Endothelial cell of umbilical vein (primary cell): ENCODE measurements around the gene MRPL38. TPM values are rescaled to one million over a fixed set of nuclear protein-coding genes. Genes with fewer than 3 reads are reported as not detected.

ENCODE experiments used
- BruUV-seq: library from RNA; stranded (reverse); fragments of 400-500 nt; replicated peaks from 2 replicates; lab custom pipeline; 2021; lab: Mats Ljungman, UMichigan
- CTCF ChIA-PET: fragments of 300-600, 350-600 bp; sonication (Branson Sonifier 250); formaldehyde crosslinking; loops from one replicate; lab custom pipeline; 2021; ENCODE audit warnings: antibody characterized with exemption, inconsistent platforms; lab: Charles Lee
- POLR2A ChIA-PET: fragments of 300-600, 350-600 bp; sonication (Branson Sonifier 250); formaldehyde crosslinking; loops from one replicate; lab custom pipeline; 2021; ENCODE audit warnings: antibody characterized with exemption, inconsistent platforms; lab: Charles Lee
- DNase-seq: peaks from one replicate; pipeline ENCODE4 v3.0.0-alpha.2; 2011; ENCODE audit warnings: low read depth, low spot score
- FAIRE-seq: peaks from 2 replicates; lab custom pipeline; 2011; peaks lifted over from hg19 to GRCh38; lab: Jason Lieb, UNC
- H2AFZ ChIP-seq: 2 replicates; pipeline ENCODE4 v1.6.0; 2012; ENCODE audit warnings: low read depth, low read length, control low read depth, inconsistent platforms
- H3K27ac ChIP-seq: 2 replicates; pipeline ENCODE4 v1.5.1; 2011; ENCODE audit warnings: low read depth, mild to moderate bottlenecking, control low read depth, low read length, moderate library complexity; ENCODE audit not compliant: insufficient read depth
- H3K27me3 ChIP-seq, 2 experiments: 2 replicates each; pipeline versions ENCODE4 v1.6.0 to v1.6.1; 2011; ENCODE audit warnings: low read length in 2 of 2, mixed read lengths in 1 of 2; ENCODE audit not compliant: control insufficient read depth in 2 of 2, insufficient read depth in 2 of 2
- H3K36me3 ChIP-seq, 2 experiments: 2 replicates in 1 of 2; 3 replicates in 1 of 2; pipeline ENCODE4 v1.5.1; 2011; ENCODE audit warnings: low read length in 2 of 2, mild to moderate bottlenecking in 1 of 2, moderate library complexity in 1 of 2; ENCODE audit not compliant: control insufficient read depth in 2 of 2, insufficient read depth in 2 of 2; ENCODE audit errors: extremely low read depth in 1 of 2
- H3K4me1 ChIP-seq: 3 replicates; pipeline ENCODE4 v1.5.1; 2011; ENCODE audit warnings: mild to moderate bottlenecking, low read length; ENCODE audit not compliant: control insufficient read depth, insufficient read depth; ENCODE audit errors: extremely low read depth
- H3K4me2 ChIP-seq: 2 replicates; pipeline ENCODE4 v1.6.1; 2011; ENCODE audit warnings: low read length, control low read depth, mixed read lengths; ENCODE audit not compliant: insufficient read depth
- H3K4me3 ChIP-seq, 3 experiments: fragments of 200-600 bp in 1 of 3; sonication (generic), shearing (Covaris generic) in 1 of 3; replicated peaks in 1 of 3; 2 replicates each; pipeline ENCODE4 v1.5.1; 2011 to 2016; ENCODE audit warnings: control low read depth in 3 of 3, low read length in 3 of 3, mild to moderate bottlenecking in 2 of 3, inconsistent platforms in 1 of 3, low read depth in 1 of 3, moderate library complexity in 1 of 3; ENCODE audit not compliant: insufficient read depth in 1 of 3
- H3K79me2 ChIP-seq: 2 replicates; pipeline ENCODE4 v1.6.0; 2012; ENCODE audit warnings: low read length, inconsistent platforms; ENCODE audit not compliant: control insufficient read depth, insufficient read depth
- H3K9ac ChIP-seq: replicated peaks from 2 replicates; pipeline ENCODE3; 2011; ENCODE audit warnings: low read length, control low read depth; ENCODE audit not compliant: insufficient read depth; ENCODE audit errors: extremely low read depth
- H3K9me1 ChIP-seq: replicated peaks from 3 replicates; pipeline ENCODE4 v1.6.0; 2011; ENCODE audit warnings: mild to moderate bottlenecking, low read length; ENCODE audit not compliant: control insufficient read depth, insufficient read depth; ENCODE audit errors: extremely low read depth
- H3K9me3 ChIP-seq: replicated peaks from 2 replicates; pipeline ENCODE4 v1.5.1; 2012; ENCODE audit warnings: low read length, inconsistent platforms; ENCODE audit not compliant: control insufficient read depth, insufficient read depth
- H4K20me1 ChIP-seq: replicated peaks from 2 replicates; pipeline ENCODE3; 2011; ENCODE audit warnings: mild to moderate bottlenecking, low read length; ENCODE audit not compliant: control insufficient read depth, insufficient read depth; ENCODE audit errors: extremely low read depth
- CTCF ChIP-seq, 2 donors: IDR thresholded peaks; 1 replicate in 1 of 2; 2 replicates in 1 of 2; pipeline ENCODE4 v1.5.1; 2011; ENCODE audit warnings: low read length in 2 of 2, mild to moderate bottlenecking in 2 of 2, moderate library complexity in 2 of 2, control low read depth in 1 of 2, inconsistent platforms in 1 of 2, low read depth in 1 of 2; ENCODE audit not compliant: insufficient read depth in 1 of 2; ENCODE audit errors: extremely low read depth in 1 of 2
- EZH2 ChIP-seq: IDR thresholded peaks from 2 replicates; pipeline ENCODE4 v1.6.1; 2012; ENCODE audit warnings: borderline replicate concordance, low read depth, mild to moderate bottlenecking, moderate library complexity, low read length, inconsistent platforms; ENCODE audit not compliant: severe bottlenecking
- FOS ChIP-seq: IDR thresholded peaks from 2 replicates; pipeline ENCODE4 v1.6.1; 2011; ENCODE audit warnings: mild to moderate bottlenecking, low read length, moderate library complexity, borderline replicate concordance; ENCODE audit not compliant: insufficient read depth
- GATA2 ChIP-seq: IDR thresholded peaks from 2 replicates; pipeline ENCODE4 v1.7.0; 2011; ENCODE audit warnings: low read depth, mild to moderate bottlenecking, moderate library complexity, mixed read lengths, low read length; ENCODE audit not compliant: insufficient read length, insufficient read depth
- JUN ChIP-seq: IDR thresholded peaks from 2 replicates; pipeline ENCODE4 v1.6.1; 2011; ENCODE audit warnings: borderline replicate concordance, low read depth; ENCODE audit not compliant: insufficient read length, insufficient read depth
- MYC ChIP-seq: IDR thresholded peaks from one replicate; pipeline ENCODE4 v1.6.1; 2011; ENCODE audit warnings: mild to moderate bottlenecking, low read depth, low read length
- POLR2A ChIP-seq: IDR thresholded peaks from 2 replicates; pipeline ENCODE4 v1.6.1; 2012; ENCODE audit warnings: low read depth, mild to moderate bottlenecking, control low read depth, low read length
- POLR2AphosphoS5 ChIP-seq: IDR thresholded peaks from 2 replicates; pipeline ENCODE4 v1.6.1; 2012; ENCODE audit warnings: low read depth, mild to moderate bottlenecking, control low read depth, low read length, moderate library complexity; ENCODE audit not compliant: insufficient read depth
- dilution Hi-C: fragments of 300-500 bp; cut with MboI; formaldehyde crosslinking; loops from one replicate; pipeline ENCODE4 v1.15.0; 2019; ENCODE audit warnings: low sequenced_read_pairs; ENCODE audit not compliant: extremely low pct_ligation_motif_present
- intact Hi-C: fragments of 100-400 bp; cut with micrococcal nuclease; formaldehyde crosslinking; loops from one replicate; pipeline ENCODE4 v1.10.0; 2022
- polyA plus RNA-seq, 4 experiments: library from polyadenylated mRNA; depleted of rRNA in 3 of 4; stranded (reverse) in 3 of 4; unstranded in 1 of 4; fragments of >200 nt; gene quantifications; 2 replicates each; pipeline versions ENCODE4 v1.2.1 to v1.2.3, GENCODE V29; 2011 to 2012; ENCODE audit warnings: missing spikeins in 1 of 4
- total RNA-seq: library from RNA; stranded (reverse); gene quantifications from 2 replicates; pipeline ENCODE4 v1.2.3, GENCODE V29; 2021
- TF ChIP-seq, protein P1 (sequence below): IDR thresholded peaks from 2 replicates; pipeline ENCODE4 v1.6.1; 2011; ENCODE audit not compliant: insufficient read depth, insufficient read length

MRPL38 gene
- total and polyA plus RNA-seq, 2 donors (not counting 3 experiments of a cell fraction or from before 2014, with no cell fraction given) = 82.7 to 93.8 TPM

- H3K4me3 ChIP-seq = no peak overlapping the region
- H2AFZ ChIP-seq = no peak overlapping the region
- no peak overlapping the region for H3K27ac ChIP-seq
- H3K9ac ChIP-seq = no peak overlapping the region
- no peaks in the 10 kb centered on the region for H3K9me1 ChIP-seq
- H3K36me3 ChIP-seq = peaks cover 3 to 7% of the 10 kb centered on the region in 2 experiments
- no peaks in the 10 kb centered on the region for H3K27me3 ChIP-seq
- FAIRE-seq = no peak
- H3K4me1 ChIP-seq = peaks cover 6% of the 10 kb centered on the region
- DNase-seq = no peak
- CTCF ChIA-PET = no interaction called here
- H4K20me1 ChIP-seq = no peaks in the 10 kb centered on the region
- dilution Hi-C loops (no loop called here), intact Hi-C loops (no loop called here)
- TF ChIP-seq FOS (no peak), GATA2 (no peak), POLR2AphosphoS5 (no peak), CTCF (IDR thresholded peaks at IDR 0.05; ENCODE audit: extremely low read depth in 1 of 2, insufficient read depth in 1 of 2, low read depth in 1 of 2, low read length in 2 of 2) (no peak), MYC (no peak), EZH2 (no peak), POLR2A (no peak), JUN (no peak)
- TF ChIP-seq, protein P1, sequence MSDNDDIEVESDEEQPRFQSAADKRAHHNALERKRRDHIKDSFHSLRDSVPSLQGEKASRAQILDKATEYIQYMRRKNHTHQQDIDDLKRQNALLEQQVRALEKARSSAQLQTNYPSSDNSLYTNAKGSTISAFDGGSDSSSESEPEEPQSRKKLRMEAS = no peak
- POLR2A ChIA-PET = no interaction called here
- no peak overlapping the region for H3K4me2 ChIP-seq
- H3K9me3 ChIP-seq = no peaks in the 10 kb centered on the region
- BruUV-seq = no TSS peak
- H3K79me2 ChIP-seq = no peaks in the 10 kb centered on the region
Observed at GRCh38 chr17:75942473-75942872, 37.8 kb upstream of the MRPL38 start.
